Stromal cell of bone marrow (primary cell): ENCODE measurements around the gene NUDT22.

Experiments used
- DNase-seq: peaks from one replicate; pipeline ENCODE4 v3.0.0-alpha.2; 2012; ENCODE audit warnings: low read depth

NUDT22 gene

GRCh38 chr11:64256300-64256699 lies 30.2 kb downstream of the NUDT22 start:
- no peak for DNase-seq

- DNase-seq: no peak
Observed at GRCh38 chr11:64258356-64258755, 32.3 kb downstream of the NUDT22 start.

- DNase-seq: no peak
Observed at GRCh38 chr11:64258946-64259532, 33.0 kb downstream of the NUDT22 start.

DNA sequence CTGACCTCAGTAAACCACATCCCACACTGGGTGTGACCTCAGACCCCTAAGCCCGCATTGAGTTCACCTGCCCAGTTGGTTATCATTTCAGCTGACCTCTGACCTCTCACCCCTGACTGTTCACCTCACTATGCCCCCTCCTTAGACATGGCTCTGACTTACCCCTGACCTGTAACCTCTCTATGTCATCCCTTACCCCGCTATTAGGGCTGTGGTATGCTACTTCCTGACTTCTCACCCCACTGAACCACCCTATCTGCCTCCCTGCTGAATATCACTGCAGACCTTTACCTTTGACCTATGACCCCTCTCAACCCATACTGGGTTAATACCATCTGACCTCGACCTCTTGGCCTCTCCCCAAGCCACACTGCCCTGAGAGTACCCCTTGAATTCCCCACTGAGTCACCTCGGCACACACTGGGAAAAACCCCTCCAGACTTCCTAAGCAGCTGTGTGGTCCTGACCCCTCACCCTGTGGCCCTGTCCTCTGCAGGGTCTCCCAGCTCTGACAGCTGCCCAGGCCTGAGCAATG lies 33.5 kb downstream of the NUDT22 start:
- no peak for DNase-seq

DNA sequence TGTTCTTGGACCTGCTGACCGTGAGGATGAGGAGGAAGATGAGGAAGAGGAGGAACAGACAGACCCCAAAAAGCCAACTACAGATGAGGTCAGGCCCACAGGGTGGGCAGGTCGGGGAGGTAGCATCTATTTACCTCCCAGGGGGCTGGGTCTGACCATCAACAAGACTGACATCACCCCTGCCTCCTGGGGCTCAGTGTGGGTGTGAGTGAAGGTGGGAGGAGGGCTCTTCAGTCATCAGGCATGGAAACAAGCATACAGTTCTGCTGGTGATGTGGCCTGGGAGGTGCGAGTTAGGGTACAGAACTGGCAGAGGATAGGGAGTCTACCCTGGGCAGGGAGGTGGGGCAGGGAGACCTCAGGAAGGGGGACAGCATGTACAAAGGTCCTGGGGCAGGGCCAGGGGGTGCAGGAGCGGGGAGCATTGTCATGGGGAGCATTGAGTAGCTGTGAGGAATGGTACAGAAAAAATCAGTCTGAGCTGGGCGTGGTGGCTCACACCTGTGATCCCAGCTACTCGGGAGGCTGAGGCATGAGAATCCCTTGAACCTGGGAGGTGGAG lies 34.2 kb downstream of the NUDT22 start:
- no peak for DNase-seq

DNA sequence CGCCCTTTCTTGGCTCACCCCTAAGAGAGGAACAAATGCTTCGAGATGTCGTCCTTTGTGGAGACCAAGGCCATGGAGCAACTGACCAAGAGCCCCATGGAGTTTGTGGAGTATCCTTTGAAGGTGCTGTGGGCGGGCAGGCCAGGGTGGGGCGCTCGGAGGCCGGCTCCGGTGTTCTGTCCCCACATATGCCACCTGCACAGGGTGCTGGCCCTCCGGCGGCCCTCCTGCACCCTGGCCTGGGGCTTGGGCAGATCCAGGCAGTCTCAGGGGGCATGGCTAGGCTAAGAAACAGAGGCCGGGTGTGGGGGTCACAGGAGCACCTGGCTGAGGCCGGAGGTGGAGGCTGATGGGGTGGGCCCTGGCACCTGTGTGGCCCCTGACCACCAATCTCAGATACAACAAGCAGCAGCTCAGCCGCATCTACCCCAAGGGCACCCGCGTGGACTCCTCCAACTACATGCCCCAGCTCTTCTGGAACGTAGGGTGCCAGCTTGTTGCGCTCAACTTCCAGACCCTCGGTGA lies 35.5 kb downstream of the NUDT22 start:
- no peak for DNase-seq

DNA sequence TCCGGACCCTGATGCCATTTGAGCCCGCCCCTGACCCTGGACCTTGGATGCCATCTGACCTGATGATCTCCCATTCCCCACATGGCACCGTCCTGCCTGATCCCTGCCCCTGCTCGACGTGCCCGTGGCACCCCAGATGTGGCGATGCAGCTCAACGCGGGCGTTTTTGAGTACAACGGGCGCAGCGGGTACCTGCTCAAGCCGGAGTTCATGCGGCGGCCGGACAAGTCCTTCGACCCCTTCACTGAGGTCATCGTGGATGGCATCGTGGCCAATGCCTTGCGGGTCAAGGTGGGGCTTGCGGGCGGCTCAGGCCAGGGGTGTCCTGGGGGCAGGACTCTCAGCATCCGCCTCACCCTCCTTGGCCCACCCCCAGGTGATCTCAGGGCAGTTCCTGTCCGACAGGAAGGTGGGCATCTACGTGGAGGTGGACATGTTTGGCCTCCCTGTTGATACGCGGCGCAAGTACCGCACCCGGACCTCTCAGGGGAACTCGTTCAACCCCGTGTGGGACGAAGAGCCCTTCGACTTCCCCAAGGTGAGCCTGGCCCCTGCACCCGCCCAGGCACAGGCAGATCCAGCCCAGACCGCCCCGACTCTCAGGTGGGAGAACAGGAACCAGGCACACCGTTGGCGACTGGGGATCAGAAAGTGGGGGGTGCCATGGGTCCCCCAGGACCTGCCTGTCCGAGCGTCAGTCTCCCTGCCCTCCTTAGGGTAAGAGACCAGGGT lies 36.4 kb downstream of the NUDT22 start:
- no peak for DNase-seq

GRCh38 chr11:64263021-64263946 lies 37.2 kb downstream of the NUDT22 start:
- no peak for DNase-seq

DNA sequence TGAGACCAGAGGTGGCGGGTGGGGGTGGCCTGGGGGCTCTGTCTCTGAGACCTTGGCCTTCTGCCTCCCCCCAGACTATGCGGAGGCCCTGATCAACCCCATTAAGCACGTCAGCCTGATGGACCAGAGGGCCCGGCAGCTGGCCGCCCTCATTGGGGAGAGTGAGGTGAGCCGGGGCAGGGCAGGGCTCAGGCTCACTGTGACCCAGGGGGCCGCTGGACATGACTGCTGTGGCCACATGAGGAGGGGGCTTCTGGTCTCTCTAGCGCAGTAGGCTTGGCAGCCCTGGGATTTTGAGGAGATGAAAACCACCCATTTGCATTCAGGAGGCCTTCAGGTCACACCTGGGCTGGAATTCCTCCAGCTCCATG lies 37.9 kb downstream of the NUDT22 start:
- DNase-seq: no peak

GRCh38 chr11:64264371-64264852 lies 38.3 kb downstream of the NUDT22 start:
- DNase-seq: no peak

GRCh38 chr11:64265176-64266160 lies 39.4 kb downstream of the NUDT22 start:
- no peak for DNase-seq

DNA sequence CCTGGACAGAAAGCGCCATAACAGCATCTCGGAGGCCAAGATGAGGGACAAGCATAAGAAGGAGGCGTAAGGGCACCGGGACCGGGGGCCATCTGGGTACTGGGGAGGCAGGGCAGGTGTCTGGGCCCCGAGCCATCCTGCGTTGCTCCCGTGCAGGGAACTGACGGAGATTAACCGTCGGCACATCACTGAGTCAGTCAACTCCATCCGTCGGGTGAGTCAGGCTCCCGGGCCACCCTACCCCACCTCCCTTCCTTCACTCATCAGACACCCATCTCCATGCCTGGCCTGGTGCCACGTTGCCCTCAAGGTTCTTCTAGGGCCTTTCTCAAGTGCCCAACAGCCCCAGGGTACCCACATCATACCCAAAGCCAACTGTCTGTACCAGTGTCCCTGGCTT lies 40.3 kb downstream of the NUDT22 start:
- DNase-seq: no peak

GRCh38 chr11:64267207-64267945 lies 41.3 kb downstream of the NUDT22 start:
- no peak for DNase-seq

DNA sequence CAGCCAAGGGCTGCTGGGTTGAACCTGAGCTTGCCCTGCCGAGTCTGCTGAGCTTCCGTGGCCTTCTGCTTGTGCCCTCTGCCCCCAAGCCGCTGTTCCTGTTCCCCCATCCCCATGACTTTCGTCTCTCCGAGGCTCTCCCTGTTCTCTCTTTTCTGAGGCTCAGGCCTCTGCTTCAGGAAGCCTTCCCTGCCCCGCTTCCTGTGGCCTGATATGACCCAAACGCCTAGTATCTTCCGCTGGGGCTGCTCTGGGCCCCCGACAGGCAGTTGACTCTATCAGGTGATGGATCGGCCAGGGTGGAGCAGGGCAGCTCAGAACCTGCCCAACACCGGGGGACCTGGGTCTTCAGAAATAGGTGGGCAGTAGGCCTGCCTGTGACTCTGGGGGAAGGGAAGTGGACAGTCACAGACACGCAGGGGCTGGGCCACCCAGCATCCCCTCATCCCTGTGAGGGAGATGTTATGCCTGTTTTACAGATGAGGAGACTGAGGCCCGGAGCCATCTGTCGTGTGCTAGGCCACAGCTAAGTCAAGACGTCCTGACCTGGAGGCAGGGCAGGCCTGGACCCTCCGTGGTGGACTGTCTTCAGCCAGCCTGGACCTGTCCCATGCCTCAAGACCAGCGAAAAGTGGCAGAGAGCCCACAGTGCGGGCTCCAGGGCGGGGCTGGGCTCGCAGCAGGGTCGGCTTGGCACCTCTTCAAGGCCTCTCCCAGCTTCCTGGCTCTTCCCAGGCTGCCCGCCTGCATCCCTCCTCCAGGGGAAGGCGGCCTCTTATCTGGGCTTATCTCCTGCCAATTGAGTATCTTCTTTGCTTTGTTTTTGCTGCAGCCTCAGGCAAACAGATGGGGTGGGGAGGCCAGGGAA lies 42.2 kb downstream of the NUDT22 start:
- no peak for DNase-seq

DNA sequence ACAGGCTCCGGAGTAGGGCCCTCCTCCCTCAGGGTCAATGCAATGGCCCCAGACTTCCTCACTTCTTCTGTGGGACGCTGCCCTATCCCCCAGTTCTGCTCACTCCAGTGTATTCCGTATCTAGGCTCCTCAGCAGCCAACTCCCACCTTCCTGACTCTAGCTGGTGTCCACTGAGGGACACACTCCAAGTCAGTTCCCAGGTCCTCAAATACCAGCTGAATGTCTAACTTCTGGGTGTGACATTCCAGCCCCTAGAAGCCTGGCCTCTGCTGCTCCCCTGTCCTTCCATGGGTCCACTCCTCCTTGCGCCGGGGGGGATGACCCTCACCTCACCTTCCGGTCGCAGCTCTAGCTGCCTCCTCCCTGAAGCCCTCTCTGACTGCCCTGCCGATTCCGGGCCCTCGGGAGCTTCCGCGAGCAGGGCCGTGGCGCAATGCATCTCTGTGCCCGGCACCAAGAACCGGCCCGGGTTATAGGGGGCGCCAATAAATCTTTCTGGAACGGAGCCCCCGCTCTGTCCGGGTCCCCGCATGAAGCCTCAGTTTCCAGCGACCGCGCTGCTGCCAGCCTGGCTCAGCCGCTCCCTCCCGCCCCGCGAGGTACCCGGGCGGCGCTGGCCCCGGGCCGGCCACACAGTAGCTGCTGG lies 42.9 kb downstream of the NUDT22 start:
- DNase-seq: no peak

- peak; percentile 100 for DNase-seq
Observed at GRCh38 chr11:64269540-64270220, 43.6 kb downstream of the NUDT22 start.

DNA sequence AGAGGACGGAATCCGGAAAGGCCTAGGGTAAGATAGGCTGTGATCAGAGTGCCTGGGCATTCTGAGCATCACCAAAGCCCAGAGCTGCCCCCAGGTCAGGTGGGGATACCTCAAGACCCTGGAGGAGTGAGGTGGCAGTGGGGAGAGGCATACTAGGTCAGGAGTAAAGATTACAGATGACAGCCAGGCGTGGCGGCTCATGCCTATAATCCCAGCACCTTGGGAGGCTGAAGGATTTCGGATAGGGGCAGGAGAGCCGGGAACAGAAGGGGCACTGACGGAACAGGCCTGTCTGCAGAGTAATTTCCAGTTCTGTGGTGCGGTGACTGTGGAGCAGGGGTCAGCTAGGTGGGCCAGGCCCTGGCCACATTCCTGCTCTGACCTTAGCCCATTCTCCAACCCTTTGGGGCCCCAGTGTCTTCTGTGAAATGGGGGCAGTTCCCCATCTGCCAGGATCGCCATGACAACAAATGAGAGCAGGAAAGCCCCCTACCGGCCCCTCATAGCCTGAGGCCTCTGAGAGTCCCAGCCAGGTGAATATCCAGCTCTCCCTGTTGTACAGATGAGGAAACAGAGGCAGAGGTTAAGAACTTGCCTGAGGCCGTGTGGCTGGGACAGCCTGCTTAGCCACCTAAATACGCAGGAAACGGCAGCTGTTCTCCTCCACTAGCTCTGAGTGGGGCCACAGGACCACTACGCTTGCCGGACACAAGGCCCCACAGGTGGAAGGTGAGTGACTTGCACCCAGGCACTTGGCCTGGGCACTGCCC lies 49.1 kb downstream of the NUDT22 start:
- DNase-seq: no peak
